Astrocyte (in vitro differentiated cells and primary cell): ENCODE measurements around the gene BRI3. TPM values are rescaled to one million over a fixed set of nuclear protein-coding genes. Genes with fewer than 3 reads are reported as not detected.

Experiments
- DNase-seq: peaks from one replicate; pipeline ENCODE4 v3.0.0-alpha.2; 2010; ENCODE audit warnings: low read depth
- FAIRE-seq: peaks from 2 replicates; lab custom pipeline; 2011; peaks lifted over from hg19 to GRCh38; lab: Jason Lieb, UNC
- H2AFZ ChIP-seq: 2 replicates; pipeline ENCODE4 v1.6.0; 2012; ENCODE audit warnings: low read depth, low read length, inconsistent platforms
- H3K27ac ChIP-seq: 2 replicates; pipeline ENCODE4 v1.5.1; 2011; ENCODE audit warnings: low read depth, low read length, inconsistent platforms
- H3K27me3 ChIP-seq: 2 replicates; pipeline ENCODE4 v1.6.0; 2011; ENCODE audit warnings: low read length, inconsistent platforms; ENCODE audit not compliant: insufficient read depth
- H3K36me3 ChIP-seq: 2 replicates; pipeline ENCODE4 v1.5.1; 2011; ENCODE audit warnings: low read length, inconsistent platforms; ENCODE audit not compliant: insufficient read depth
- H3K4me1 ChIP-seq: 2 replicates; pipeline ENCODE4 v1.5.1; 2011; ENCODE audit warnings: low read length, inconsistent platforms; ENCODE audit not compliant: insufficient read depth
- H3K4me2 ChIP-seq: 2 replicates; pipeline ENCODE4 v1.6.0; 2012; ENCODE audit warnings: low read length, inconsistent platforms
- H3K4me3 ChIP-seq: 2 replicates; pipeline ENCODE4 v1.5.1; 2011; ENCODE audit warnings: low read depth, mild to moderate bottlenecking, low read length, inconsistent platforms; ENCODE audit not compliant: insufficient read depth
- H3K79me2 ChIP-seq: 2 replicates; pipeline ENCODE4 v1.6.0; 2012; ENCODE audit warnings: mild to moderate bottlenecking, low read length, inconsistent platforms; ENCODE audit not compliant: insufficient read depth
- H3K9ac ChIP-seq: 2 replicates; pipeline ENCODE4 v1.6.0; 2012; ENCODE audit warnings: mild to moderate bottlenecking, low read length, inconsistent platforms
- H3K9me3 ChIP-seq: 2 replicates; pipeline ENCODE4 v1.5.1; 2012; ENCODE audit warnings: low read depth, mild to moderate bottlenecking, low read length, inconsistent platforms; ENCODE audit not compliant: insufficient read depth
- H4K20me1 ChIP-seq: 2 replicates; pipeline ENCODE4 v1.6.0; 2012; ENCODE audit warnings: low read length, inconsistent platforms; ENCODE audit not compliant: insufficient read depth
- H3K27ac Mint-ChIP-seq: one replicate; pipeline ENCODE4 v1.8.0; 2021; ENCODE audit warnings: mild to moderate bottlenecking, mixed read lengths; ENCODE audit not compliant: unreplicated experiment
- H3K27me3 Mint-ChIP-seq: one replicate; pipeline ENCODE4 v1.8.0; 2021; ENCODE audit warnings: low read depth, mixed read lengths; ENCODE audit not compliant: unreplicated experiment
- H3K36me3 Mint-ChIP-seq: one replicate; pipeline ENCODE4 v1.8.0; 2021; ENCODE audit warnings: low read depth, mixed read lengths; ENCODE audit not compliant: unreplicated experiment
- H3K4me1 Mint-ChIP-seq: one replicate; pipeline ENCODE4 v1.8.0; 2021; ENCODE audit warnings: low read depth, mixed read lengths; ENCODE audit not compliant: unreplicated experiment
- H3K4me3 Mint-ChIP-seq: one replicate; pipeline ENCODE4 v1.8.0; 2021; ENCODE audit warnings: mild to moderate bottlenecking, moderate library complexity, mixed read lengths; ENCODE audit not compliant: unreplicated experiment
- H3K9me3 Mint-ChIP-seq: one replicate; pipeline ENCODE4 v1.8.0; 2021; ENCODE audit warnings: mild to moderate bottlenecking, mixed read lengths; ENCODE audit not compliant: unreplicated experiment
- CTCF ChIP-seq: IDR thresholded peaks from 2 replicates; pipeline ENCODE4 v1.5.1; 2011; ENCODE audit warnings: low read depth, mild to moderate bottlenecking, inconsistent platforms, low read length, moderate library complexity; ENCODE audit not compliant: insufficient read depth
- EZH2 ChIP-seq: IDR thresholded peaks from 2 replicates; pipeline ENCODE4 v1.6.1; 2012; ENCODE audit warnings: mild to moderate bottlenecking, low read length, inconsistent platforms; ENCODE audit not compliant: insufficient read depth
- total RNA-seq: library from RNA; stranded (reverse); gene quantifications from 2 replicates; pipeline ENCODE4 v1.2.1, GENCODE V29; 2021

BRI3 gene
- total RNA-seq, 1 donor from 2014 or later, result 195 TPM

GRCh38 chr7:98234429-98235147, 46.9 kb upstream of the BRI3 start:
- peaks cover 10% of the 10 kb centered on the region for H3K4me1 ChIP-seq
- H3K27ac Mint-ChIP-seq, result no peak overlapping the region
- H3K9me3 ChIP-seq, result no peaks in the 10 kb centered on the region
- no peaks in the 10 kb centered on the region for H4K20me1 ChIP-seq
- no peaks in the 10 kb centered on the region for H3K79me2 ChIP-seq
- H3K27ac ChIP-seq, result no peak overlapping the region
- H3K4me3 ChIP-seq, result no peak overlapping the region
- H3K4me2 ChIP-seq, result no peak overlapping the region
- no peaks in the 10 kb centered on the region for H3K36me3 ChIP-seq
- no peak overlapping the region for H3K9ac ChIP-seq
- FAIRE-seq, result no peak
- peaks cover 3% of the 10 kb centered on the region for H3K9me3 Mint-ChIP-seq
- H3K27me3 Mint-ChIP-seq, result no peaks in the 10 kb centered on the region
- no peak for DNase-seq
- no peak overlapping the region for H2AFZ ChIP-seq
- H3K4me1 Mint-ChIP-seq, result peaks cover 12% of the 10 kb centered on the region
- peaks cover 21% of the 10 kb centered on the region for H3K36me3 Mint-ChIP-seq
- no peak for TF ChIP-seq EZH2
- TF ChIP-seq CTCF, result no peak
- no peaks in the 10 kb centered on the region for H3K27me3 ChIP-seq
- no peak overlapping the region for H3K4me3 Mint-ChIP-seq

- H3K4me1 Mint-ChIP-seq, result peaks cover 13% of the 10 kb centered on the region
- peaks cover 26% of the 10 kb centered on the region for H3K36me3 Mint-ChIP-seq
- Histone ChIP-seq H3K4me2 (no peak overlapping the region), H3K9me3 (no peaks in the 10 kb centered on the region), H3K4me1 (peaks cover 10% of the 10 kb centered on the region), H3K79me2 (no peaks in the 10 kb centered on the region), H3K27ac (no peak overlapping the region), H2AFZ (no peak overlapping the region), H3K36me3 (no peaks in the 10 kb centered on the region), H4K20me1 (no peaks in the 10 kb centered on the region), H3K27me3 (no peaks in the 10 kb centered on the region), H3K4me3 (no peak overlapping the region), H3K9ac (no peak overlapping the region)
- no peaks in the 10 kb centered on the region for H3K27me3 Mint-ChIP-seq
- H3K27ac Mint-ChIP-seq, result no peak overlapping the region
- no peak for TF ChIP-seq EZH2
- TF ChIP-seq CTCF, result no peak
- H3K4me3 Mint-ChIP-seq, result no peak overlapping the region
- FAIRE-seq, result no peak
- peaks cover 3% of the 10 kb centered on the region for H3K9me3 Mint-ChIP-seq
- DNase-seq, result no peak
Measured at GRCh38 chr7:98235901-98236300, 45.6 kb upstream of the BRI3 start.
